ENCODE measurements around the gene EFL1.

- no peak for TF ChIP-seq CREB1 (IDR thresholded peaks at IDR 0.05; ENCODE audit: low read depth)
- TF ChIP-seq EP300 (IDR thresholded peaks at IDR 0.05; ENCODE audit: borderline replicate concordance): no peak
Measured at GRCh38 chr15:82130248-82130647, 132.3 kb downstream of the EFL1 start.

All from Ishikawa (cell line).